ENCODE data around the gene FYB1. TPM values are rescaled to one million over a fixed set of nuclear protein-coding genes. Genes with fewer than 3 reads are reported as not detected.

FYB1 gene
- total RNA-seq, 1 experiment from 2014 or later, result not detected

GRCh38 chr5:39063037-39063436 lies 156.3 kb downstream of the FYB1 start:
- Mint-ChIP-seq H3K27ac (no peak overlapping the region), H3K4me3 (no peak overlapping the region), H3K4me1 (peaks cover 13 to 21% of the 10 kb centered on the region in 2 experiments), H3K36me3 (ENCODE audit: insufficient read depth in 1 of 3, low read depth in 3 of 3) (peaks cover 23 to 28% (median 25%) of the 10 kb centered on the region in 3 experiments), H3K9me3 (peaks cover 15 to 24% of the 10 kb centered on the region in 2 experiments), H3K27me3 (ENCODE audit: low read depth) (no peaks in the 10 kb centered on the region)
- H3K9ac ChIP-seq (ENCODE audit: extremely low read depth, insufficient read length, low read length), result no peak overlapping the region
- H2BK15ac ChIP-seq (ENCODE audit: low read depth, low read length), result no peak overlapping the region
- no peak overlapping the region for H2AFZ ChIP-seq (ENCODE audit: low read length)
- H4K5ac ChIP-seq (ENCODE audit: insufficient read length, low read depth, low read length), result no peak overlapping the region
- no peak overlapping the region for H2BK120ac ChIP-seq (ENCODE audit: low read depth, low read length, poor library complexity, severe bottlenecking)
- no peak overlapping the region for H3K4ac ChIP-seq (ENCODE audit: low read depth, low read length)
- H3K4me2 ChIP-seq (ENCODE audit: insufficient read depth, insufficient read length, low read length), result no peak overlapping the region
- H2BK20ac ChIP-seq (ENCODE audit: low read depth, low read length, poor library complexity, severe bottlenecking), result no peak overlapping the region
- H3T11ph ChIP-seq (ENCODE audit: low read length), result no peak overlapping the region
- peaks cover 16% of the 10 kb centered on the region for H3K9me3 ChIP-seq (ENCODE audit: control insufficient read depth, low read depth, low read length)
- no peak overlapping the region for H2BK12ac ChIP-seq (ENCODE audit: insufficient read length, low read depth, low read length)
- no peaks in the 10 kb centered on the region for H4K20me1 ChIP-seq (ENCODE audit: control insufficient read depth, insufficient read depth, insufficient read length)
- H3K27me3 ChIP-seq (ENCODE audit: insufficient read depth, low read length), result no peaks in the 10 kb centered on the region
- DNase-seq, result no peak
- H3K79me2 ChIP-seq (ENCODE audit: insufficient read depth, low read length), result peaks cover 2% of the 10 kb centered on the region; the same call in 1 of the 2 replicates
- no peaks in the 10 kb centered on the region for H3K79me1 ChIP-seq (ENCODE audit: insufficient read depth, low read depth, low read length, poor library complexity, severe bottlenecking)
- no peak overlapping the region for H3K23ac ChIP-seq (ENCODE audit: insufficient read length, low read depth, low read length)
- H3K4me1 ChIP-seq (ENCODE audit: insufficient read depth, low read length), result no peaks in the 10 kb centered on the region; the same call in 1 of the 2 replicates
- H3K27ac ChIP-seq (ENCODE audit: insufficient read length, low read depth, low read length), result no peak overlapping the region
- H3K18ac ChIP-seq (ENCODE audit: insufficient read length, low read depth, low read length), result no peak overlapping the region
- WGBS (ENCODE audit: extremely low coverage, insufficient read length, low lambda C conversion rate), result no CpG with 5 or more reads among the region's 2 CpGs
- no peak overlapping the region for H2BK5ac ChIP-seq (ENCODE audit: insufficient read length, low read length)
- TF ChIP-seq, protein P1, sequence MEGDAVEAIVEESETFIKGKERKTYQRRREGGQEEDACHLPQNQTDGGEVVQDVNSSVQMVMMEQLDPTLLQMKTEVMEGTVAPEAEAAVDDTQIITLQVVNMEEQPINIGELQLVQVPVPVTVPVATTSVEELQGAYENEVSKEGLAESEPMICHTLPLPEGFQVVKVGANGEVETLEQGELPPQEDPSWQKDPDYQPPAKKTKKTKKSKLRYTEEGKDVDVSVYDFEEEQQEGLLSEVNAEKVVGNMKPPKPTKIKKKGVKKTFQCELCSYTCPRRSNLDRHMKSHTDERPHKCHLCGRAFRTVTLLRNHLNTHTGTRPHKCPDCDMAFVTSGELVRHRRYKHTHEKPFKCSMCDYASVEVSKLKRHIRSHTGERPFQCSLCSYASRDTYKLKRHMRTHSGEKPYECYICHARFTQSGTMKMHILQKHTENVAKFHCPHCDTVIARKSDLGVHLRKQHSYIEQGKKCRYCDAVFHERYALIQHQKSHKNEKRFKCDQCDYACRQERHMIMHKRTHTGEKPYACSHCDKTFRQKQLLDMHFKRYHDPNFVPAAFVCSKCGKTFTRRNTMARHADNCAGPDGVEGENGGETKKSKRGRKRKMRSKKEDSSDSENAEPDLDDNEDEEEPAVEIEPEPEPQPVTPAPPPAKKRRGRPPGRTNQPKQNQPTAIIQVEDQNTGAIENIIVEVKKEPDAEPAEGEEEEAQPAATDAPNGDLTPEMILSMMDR (conservative IDR thresholded peaks at IDR 0.05), result no peak
- no peak overlapping the region for H4K91ac ChIP-seq (ENCODE audit: insufficient read length, low read depth, low read length)
- no peak overlapping the region for H3K56ac ChIP-seq (ENCODE audit: insufficient read length, low read depth, low read length)
- no peak overlapping the region for H3K14ac ChIP-seq (ENCODE audit: insufficient read depth, low read length)
- H3K23me2 ChIP-seq (ENCODE audit: insufficient read length, low read depth, low read length, poor library complexity, severe bottlenecking), result no peaks in the 10 kb centered on the region
- no peak overlapping the region for H4K8ac ChIP-seq (replicated peaks; ENCODE audit: insufficient read length, low read depth, low read length)
- H2AK5ac ChIP-seq (ENCODE audit: insufficient read length, low read length), result no peak overlapping the region

All from H9 (cell line).